ENCODE measurements around the gene FYCO1. TPM values are rescaled to one million over a fixed set of nuclear protein-coding genes. Genes with fewer than 3 reads are reported as not detected.

Gene FYCO1
- 56.8 and 63.1 TPM in 2 replicates for total RNA-seq

GRCh38 chr3:45995236-45996192 lies at the start of gene FYCO1:
TSS of gene FYCO1 (minus strand) at chr3:45995824. CDS start at chr3:45984910, 10,914 bp downstream.

GRCh38 chr3:46027021-46027705 lies 31.5 kb upstream of the FYCO1 start, which contains the start of gene XCR1:
TSS of gene XCR1 (minus strand) at chr3:46027483. CDS start at chr3:46021947, 5,536 bp downstream.

GRCh38 chr3:45943207-45943846 lies 52.3 kb downstream of the FYCO1 start, which contains the start of gene CXCR6:
TSS of gene CXCR6 (plus strand) at chr3:45943464. CDS start at chr3:45946482, 3,018 bp downstream.

GRCh38 chr3:45885979-45886705 lies 109.5 kb downstream of the FYCO1 start, which contains the start of gene CCR9:
TSS of gene CCR9 (plus strand) at chr3:45886543. CDS start at chr3:45894934, 8,391 bp downstream.

Other genes starting within 250 kb of the FYCO1 start
- not detected in 2 replicates for gene SLC6A20, start 199.3 kb downstream of the FYCO1 start, total RNA-seq
- gene LZTFL1, start 153.7 kb downstream of the FYCO1 start, total RNA-seq = 13.3 and 14.9 TPM in 2 replicates
- not detected in 2 replicates for gene CCR9, start 109.3 kb downstream of the FYCO1 start, total RNA-seq
- not detected in 2 replicates for gene CXCR6, start 52.4 kb downstream of the FYCO1 start, total RNA-seq
- not detected in 2 replicates for gene XCR1, start 31.7 kb upstream of the FYCO1 start, total RNA-seq
- 0.26 TPM in 1 of 2 replicates, not detected in the other for gene CCR1, start 212.5 kb upstream of the FYCO1 start, total RNA-seq
- not detected in 2 replicates for gene CCR3, start 246.6 kb upstream of the FYCO1 start, total RNA-seq